Vagina (tissue), 2 donors: ENCODE data around the gene NKAIN1. TPM values are rescaled to one million over a fixed set of nuclear protein-coding genes. Genes with fewer than 3 reads are reported as not detected.

ENCODE experiments used
- DNase-seq, 2 donors: peaks; one replicate each; pipeline ENCODE4 v3.0.0-alpha.2; 2017; ENCODE audit errors: extremely low spot score in 2 of 2
- H3K27ac ChIP-seq: fragments of 200-600 bp; sonication (generic); one replicate; pipeline ENCODE4 v1.5.1; 2019
- H3K27me3 ChIP-seq: fragments of 200-600 bp; sonication (generic); one replicate; pipeline ENCODE4 v1.5.1; 2019
- H3K36me3 ChIP-seq, 2 donors: fragments of 200-600 bp; sonication (generic); one replicate each; pipeline ENCODE4 v1.5.1; 2017 to 2019
- H3K4me1 ChIP-seq: fragments of 200-600 bp; sonication (generic); one replicate; pipeline ENCODE4 v1.5.1; 2019
- H3K4me3 ChIP-seq, 2 donors: fragments of 200-600 bp; sonication (generic); 1 replicate in 1 of 2; 2 replicates in 1 of 2; pipeline ENCODE4 v1.5.1; 2016 to 2019
- H3K9me3 ChIP-seq: fragments of 200-600 bp; sonication (generic); one replicate; pipeline ENCODE4 v1.5.1; 2019
- CTCF ChIP-seq, 3 experiments: fragments of 450-650 bp in 2 of 3; fragments of 200-600 bp in 1 of 3; sonication (generic) in 1 of 3; IDR thresholded peaks; one replicate each; pipeline ENCODE4 v1.5.1; 2017 to 2019; ENCODE audit warnings: antibody characterized with exemption in 3 of 3, mild to moderate bottlenecking in 2 of 3, moderate library complexity in 2 of 3
- POLR2A ChIP-seq, 2 donors: fragments of 450-650 bp; IDR thresholded peaks; one replicate each; pipeline ENCODE4 v1.6.1; 2017; ENCODE audit warnings: antibody characterized with exemption in 2 of 2, mild to moderate bottlenecking in 2 of 2, moderate library complexity in 2 of 2
- POLR2AphosphoS5 ChIP-seq, 2 donors: sonication (generic); formaldehyde crosslinking; IDR thresholded peaks; one replicate each; pipeline ENCODE4 v1.9.0; 2017; ENCODE audit warnings: antibody characterized with exemption in 2 of 2, mild to moderate bottlenecking in 2 of 2, low read depth in 1 of 2; ENCODE audit not compliant: insufficient read depth in 1 of 2
- intact Hi-C: fragments of 100-400 bp; cut with DNase I; formaldehyde crosslinking; loops from one replicate; pipeline ENCODE4 v1.15.1; 2023
- total RNA-seq: library from RNA; depleted of rRNA; stranded (reverse); fragments of >200 nt; gene quantifications from one replicate; pipeline ENCODE4 v1.2.3, GENCODE V29; 2016

The NKAIN1 gene
- total RNA-seq, 1 donor from 2014 or later: not detected

- Histone ChIP-seq H3K9me3 (no peaks in the 10 kb centered on the region), H3K27ac (no peak overlapping the region), H3K36me3 (no peaks in the 10 kb centered on the region), H3K27me3 (no peaks in the 10 kb centered on the region), H3K4me3 (no peak overlapping the region), H3K4me1 (peaks cover 14% of the 10 kb centered on the region)
- intact Hi-C loops: no loop called here
- TF ChIP-seq POLR2AphosphoS5 (IDR thresholded peaks at IDR 0.05; ENCODE audit: insufficient read depth in 1 of 2, low read depth in 1 of 2) (no peak), POLR2A (IDR thresholded peaks at IDR 0.05) (no peak), CTCF (IDR thresholded peaks at IDR 0.05) (no peak)
- DNase-seq: no peak
Observed at GRCh38 chr1:31219489-31219888, 20.2 kb downstream of the NKAIN1 start.

GRCh38 chr1:31218705-31219104, 21.0 kb downstream of the NKAIN1 start:
- DNase-seq: no peak
- TF ChIP-seq POLR2AphosphoS5 (IDR thresholded peaks at IDR 0.05; ENCODE audit: insufficient read depth in 1 of 2, low read depth in 1 of 2) (no peak), CTCF (IDR thresholded peaks at IDR 0.05) (no peak), POLR2A (IDR thresholded peaks at IDR 0.05) (no peak)
- H3K4me3 ChIP-seq: no peak overlapping the region
- H3K27me3 ChIP-seq: no peaks in the 10 kb centered on the region
- intact Hi-C loops: no loop called here
- H3K36me3 ChIP-seq: no peaks in the 10 kb centered on the region
- H3K27ac ChIP-seq: no peak overlapping the region
- H3K9me3 ChIP-seq: no peaks in the 10 kb centered on the region
- H3K4me1 ChIP-seq: peaks cover 14% of the 10 kb centered on the region

- Histone ChIP-seq H3K9me3 (no peaks in the 10 kb centered on the region), H3K4me3 (no peak overlapping the region), H3K27ac (no peak overlapping the region), H3K36me3 (no peaks in the 10 kb centered on the region), H3K27me3 (no peaks in the 10 kb centered on the region), H3K4me1 (peaks cover 14% of the 10 kb centered on the region)
- DNase-seq: no peak
- intact Hi-C loops: no loop called here
- TF ChIP-seq POLR2A (IDR thresholded peaks at IDR 0.05) (no peak), POLR2AphosphoS5 (IDR thresholded peaks at IDR 0.05; ENCODE audit: insufficient read depth in 1 of 2, low read depth in 1 of 2) (no peak), CTCF (IDR thresholded peaks at IDR 0.05) (no peak)
Observed at GRCh38 chr1:31216016-31216415, 23.7 kb downstream of the NKAIN1 start.

- H3K36me3 ChIP-seq: no peaks in the 10 kb centered on the region
- intact Hi-C loops: no loop called here
- DNase-seq: no peak
- no peak overlapping the region for H3K4me3 ChIP-seq
- no peak for TF ChIP-seq CTCF (IDR thresholded peaks at IDR 0.05)
- TF ChIP-seq POLR2AphosphoS5 (IDR thresholded peaks at IDR 0.05; ENCODE audit: insufficient read depth in 1 of 2, low read depth in 1 of 2): no peak
- no peak for TF ChIP-seq POLR2A (IDR thresholded peaks at IDR 0.05)
- H3K27ac ChIP-seq: no peak overlapping the region
- no peaks in the 10 kb centered on the region for H3K9me3 ChIP-seq
- peaks cover 14% of the 10 kb centered on the region for H3K4me1 ChIP-seq
- H3K27me3 ChIP-seq: no peaks in the 10 kb centered on the region
Observed at GRCh38 chr1:31215065-31215570, 24.6 kb downstream of the NKAIN1 start.

- intact Hi-C loops: no loop called here
- TF ChIP-seq POLR2A (IDR thresholded peaks at IDR 0.05) (no peak), CTCF (IDR thresholded peaks at IDR 0.05) (no peak), POLR2AphosphoS5 (IDR thresholded peaks at IDR 0.05; ENCODE audit: insufficient read depth in 1 of 2, low read depth in 1 of 2) (no peak)
- no peak overlapping the region for H3K4me3 ChIP-seq
Observed at GRCh38 chr1:31214316-31215064, 25.2 kb downstream of the NKAIN1 start.

More at GRCh38 chr1:31214316-31215064, 25.2 kb downstream of the NKAIN1 start:
- no peaks in the 10 kb centered on the region for H3K36me3 ChIP-seq
- H3K4me1 ChIP-seq: peaks cover 14% of the 10 kb centered on the region
- no peak overlapping the region for H3K27ac ChIP-seq
- H3K27me3 ChIP-seq: no peaks in the 10 kb centered on the region
- H3K9me3 ChIP-seq: no peaks in the 10 kb centered on the region
- no peak for DNase-seq
